ENCODE measurements around the gene SAG.
A peak's percentile ranks its signal among the peaks of the same experiment; 100 is the strongest.

Gene SAG

DNA sequence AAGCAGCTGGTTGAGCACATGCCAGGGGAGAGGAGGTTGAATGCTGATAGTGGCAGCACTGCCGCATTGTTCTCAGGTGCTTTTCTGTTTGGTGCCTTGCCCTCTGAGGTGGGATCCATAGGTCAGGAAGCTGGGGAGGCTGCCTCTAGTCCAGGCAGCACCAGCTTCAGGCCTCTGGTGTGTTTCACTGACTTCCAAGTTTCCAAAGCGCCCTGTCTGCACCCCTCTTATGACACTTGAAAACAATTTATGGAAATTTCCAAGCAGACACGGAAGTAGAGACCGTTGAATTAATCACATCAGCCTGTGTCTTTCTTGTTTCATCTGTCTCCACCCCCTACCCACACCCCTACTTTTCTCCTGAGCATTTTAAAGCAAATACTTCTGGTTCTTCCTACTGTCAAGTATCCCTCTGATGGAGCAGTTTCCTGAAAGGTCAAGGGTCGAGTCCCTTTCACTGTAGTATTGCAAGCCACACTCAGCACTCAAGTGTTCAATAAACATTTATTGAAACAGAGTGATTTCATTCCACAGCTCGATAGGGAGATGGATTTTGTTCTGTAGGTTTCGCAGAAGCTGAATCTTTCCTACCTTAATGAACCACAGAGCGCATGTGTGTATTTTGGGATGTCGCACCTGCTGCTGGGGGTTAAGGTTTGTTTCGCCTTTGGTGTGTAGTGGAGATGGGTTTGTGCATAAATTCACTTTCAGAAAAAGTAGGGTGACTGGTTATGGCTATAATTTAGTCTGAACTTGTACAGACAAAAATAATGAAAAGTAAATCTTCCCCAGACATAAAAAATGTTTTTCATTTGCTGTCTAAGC lies 68.1 kb downstream of the SAG start:
- no peak for DNase-seq (ENCODE audit: low read depth in 2 of 2, low spot score in 1 of 2)

DNA sequence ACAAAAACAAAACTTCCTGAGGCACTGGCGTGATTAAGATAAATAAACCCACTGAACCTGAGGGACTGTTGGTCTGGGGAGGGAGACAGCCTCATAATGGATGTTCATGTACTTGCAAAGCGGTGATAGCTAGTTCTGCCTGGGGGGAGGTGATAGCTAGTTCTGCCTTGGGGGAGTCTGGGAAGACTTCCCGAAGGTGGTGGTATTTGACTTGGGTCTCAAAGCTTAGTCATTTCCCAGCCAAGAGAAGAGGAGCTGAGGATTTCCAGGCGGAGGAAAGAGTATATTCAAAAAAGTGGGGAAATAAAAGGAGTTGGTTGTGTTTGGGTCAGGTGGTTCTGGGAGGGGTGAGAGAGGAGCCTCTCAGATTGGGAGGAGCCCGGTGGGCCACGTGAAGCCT lies 71.4 kb downstream of the SAG start:
- no peak for DNase-seq (ENCODE audit: low read depth in 2 of 2, low spot score in 1 of 2)

DNA sequence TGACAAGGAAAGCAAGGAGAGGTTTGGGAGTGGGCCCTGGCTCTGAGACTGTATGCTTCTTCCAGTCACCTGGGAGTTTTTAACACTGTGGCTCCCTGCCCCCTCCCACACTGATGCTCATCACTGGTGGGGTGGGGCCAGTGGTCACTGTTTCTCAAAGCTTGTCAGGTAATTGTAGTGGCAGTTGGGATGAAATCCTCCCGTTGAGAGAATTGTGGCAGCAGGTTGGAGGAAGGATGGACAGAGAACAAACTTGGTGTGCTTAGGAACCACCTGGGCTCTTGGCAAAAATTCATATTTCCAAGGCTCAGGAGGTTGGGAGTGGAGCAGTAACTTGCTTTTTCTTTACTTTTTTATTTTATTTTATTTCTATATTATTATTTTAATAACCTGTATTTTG lies 71.8 kb downstream of the SAG start:
- DNase-seq (ENCODE audit: low read depth in 2 of 2, low spot score in 1 of 2), result no peak

GRCh38 chr2:233380132-233380895 lies 72.7 kb downstream of the SAG start:
- no peak for DNase-seq (ENCODE audit: low read depth in 2 of 2, low spot score in 1 of 2)

GRCh38 chr2:233380995-233381637 lies 73.5 kb downstream of the SAG start:
- no peak for DNase-seq (ENCODE audit: low read depth in 2 of 2, low spot score in 1 of 2)

- DNase-seq (ENCODE audit: low read depth in 2 of 2, low spot score in 1 of 2), result no peak
Measured at GRCh38 chr2:233381638-233381995, 74.0 kb downstream of the SAG start.

DNA sequence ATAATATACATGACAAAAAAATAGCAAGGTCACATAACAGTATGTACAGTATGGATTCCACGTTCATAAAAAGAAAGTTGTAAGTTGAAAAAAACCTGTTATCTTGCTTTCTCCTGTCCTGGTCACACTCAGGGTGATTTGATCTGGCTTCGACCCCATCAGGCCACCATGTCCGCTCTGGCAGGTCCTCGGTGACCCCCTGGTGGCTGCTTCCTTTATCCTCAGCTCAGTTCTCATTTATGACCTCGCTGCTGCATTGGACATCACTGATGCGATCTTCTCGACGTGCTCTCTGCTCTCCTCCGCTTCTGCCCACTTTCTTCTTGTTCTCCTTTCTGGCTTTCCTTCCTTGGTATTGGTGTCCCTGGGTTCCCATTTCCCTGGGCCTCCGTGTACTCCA lies 76.4 kb downstream of the SAG start:
- DNase-seq (ENCODE audit: low read depth in 2 of 2, low spot score in 1 of 2), result no peak

DNA sequence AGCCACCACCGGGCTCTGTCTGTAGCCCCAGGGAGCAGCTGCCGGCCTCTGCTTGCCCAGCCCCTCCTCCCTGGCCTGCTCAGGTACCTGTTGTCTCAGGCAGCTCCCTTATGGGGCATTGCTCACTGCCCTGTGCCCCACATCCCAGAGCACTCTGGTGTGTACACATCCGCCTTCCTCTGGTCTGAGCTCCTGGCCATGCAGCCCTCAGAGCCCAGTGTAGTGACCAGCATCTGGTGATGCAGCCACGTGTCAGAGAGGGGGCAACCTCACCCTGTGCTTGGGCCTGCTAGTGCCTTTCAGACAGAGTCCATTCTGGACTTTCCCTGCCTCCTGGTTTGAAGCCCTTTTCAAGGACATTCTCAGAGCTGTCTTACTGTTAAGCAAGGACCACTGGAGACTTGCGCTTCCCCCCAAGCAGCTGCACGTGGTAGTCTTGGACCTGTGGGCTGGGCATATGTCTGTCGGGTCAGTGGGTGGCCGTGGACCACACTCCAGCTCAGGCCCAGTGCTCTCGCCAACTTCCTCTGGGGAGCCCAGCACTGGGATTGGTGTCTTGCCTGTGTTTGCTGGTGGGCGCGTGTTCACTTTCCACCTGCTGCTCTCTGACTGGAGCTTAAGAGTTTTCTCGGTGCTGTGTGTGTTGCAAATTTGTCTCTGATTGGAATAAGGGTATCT lies 77.3 kb downstream of the SAG start:
- DNase-seq (ENCODE audit: low read depth in 2 of 2, low spot score in 1 of 2), result no peak

- DNase-seq (ENCODE audit: low read depth in 2 of 2, low spot score in 1 of 2), result peak in 1 of 2 donors; percentile 37
Measured at GRCh38 chr2:233385489-233386044, 78.0 kb downstream of the SAG start.

DNA sequence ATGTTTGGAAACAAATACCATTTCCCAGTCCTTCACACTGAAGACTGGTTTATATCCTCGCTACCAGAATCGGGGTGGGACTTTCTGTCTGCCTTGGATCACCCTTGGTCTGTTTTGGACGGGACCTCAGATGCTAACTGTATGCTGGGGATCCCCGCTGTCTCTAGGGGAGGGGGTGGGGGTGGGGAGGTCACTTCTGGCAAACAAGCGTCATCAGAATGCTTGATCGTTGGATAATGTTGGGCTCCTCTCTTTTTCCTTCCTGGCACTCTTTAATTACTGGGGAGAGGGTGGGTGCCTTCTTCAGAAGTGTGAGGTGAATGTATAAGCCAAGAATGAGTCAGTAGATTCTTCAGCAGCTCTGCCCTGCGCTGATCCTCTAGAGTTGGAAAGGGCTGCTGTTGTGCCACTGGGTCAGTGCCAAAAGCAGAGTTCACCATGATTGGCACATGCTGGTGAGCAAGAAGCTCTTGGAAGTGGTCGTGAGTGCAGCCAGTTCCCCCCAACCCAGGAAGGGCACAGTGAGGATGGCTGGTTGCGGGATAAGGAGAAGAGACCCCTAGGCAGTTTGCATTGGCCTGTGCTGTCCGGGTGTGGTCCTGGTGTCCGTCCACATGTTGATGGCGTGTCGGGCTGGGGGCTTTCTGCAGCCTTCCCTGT lies 78.9 kb downstream of the SAG start:
- DNase-seq (ENCODE audit: low read depth in 2 of 2, low spot score in 1 of 2), result no peak

GRCh38 chr2:233387225-233387624 lies 79.6 kb downstream of the SAG start:
- no peak for DNase-seq (ENCODE audit: low read depth in 2 of 2, low spot score in 1 of 2)

DNA sequence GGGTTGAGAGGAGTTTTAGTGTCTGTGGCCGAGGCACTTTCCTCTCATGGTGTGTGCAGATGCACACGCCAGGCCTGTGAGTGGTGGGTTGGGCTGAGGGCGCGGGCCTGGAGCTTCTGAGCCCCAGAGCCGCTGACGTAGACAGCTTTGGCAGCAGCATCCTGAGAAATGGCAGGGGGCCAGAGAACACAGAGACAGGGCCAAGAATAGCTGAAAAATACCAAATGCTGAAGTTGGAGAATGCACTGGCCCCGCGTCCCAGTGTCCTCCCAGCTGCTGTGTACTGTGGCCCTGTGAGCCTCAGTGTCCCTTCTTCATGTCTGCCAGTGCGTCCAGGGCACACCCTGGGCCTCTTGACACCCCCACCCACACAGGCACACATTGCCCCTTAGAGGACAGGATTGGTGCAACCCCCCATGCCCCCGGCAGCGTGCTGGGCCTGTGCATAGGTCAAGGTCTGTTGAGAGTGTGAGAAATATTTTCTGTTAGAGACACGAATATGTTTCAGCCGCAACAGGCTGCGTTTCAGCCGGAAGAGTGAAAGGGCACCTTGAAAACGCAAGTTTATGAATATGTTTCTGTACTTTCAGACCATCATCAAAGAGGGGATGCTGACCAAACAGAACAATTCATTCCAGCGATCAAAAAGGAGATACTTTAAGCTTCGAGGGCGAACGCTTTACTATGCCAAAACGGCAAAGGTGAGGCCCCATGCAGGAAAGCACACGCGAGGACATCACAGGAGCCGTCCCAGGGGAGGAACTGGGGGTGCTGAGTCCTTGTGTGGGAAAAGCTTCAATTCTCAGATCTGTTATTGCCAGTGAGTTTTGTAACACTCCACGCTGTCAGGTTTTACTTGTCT lies 80.3 kb downstream of the SAG start:
- DNase-seq (ENCODE audit: low read depth in 2 of 2, low spot score in 1 of 2), result no peak

DNA sequence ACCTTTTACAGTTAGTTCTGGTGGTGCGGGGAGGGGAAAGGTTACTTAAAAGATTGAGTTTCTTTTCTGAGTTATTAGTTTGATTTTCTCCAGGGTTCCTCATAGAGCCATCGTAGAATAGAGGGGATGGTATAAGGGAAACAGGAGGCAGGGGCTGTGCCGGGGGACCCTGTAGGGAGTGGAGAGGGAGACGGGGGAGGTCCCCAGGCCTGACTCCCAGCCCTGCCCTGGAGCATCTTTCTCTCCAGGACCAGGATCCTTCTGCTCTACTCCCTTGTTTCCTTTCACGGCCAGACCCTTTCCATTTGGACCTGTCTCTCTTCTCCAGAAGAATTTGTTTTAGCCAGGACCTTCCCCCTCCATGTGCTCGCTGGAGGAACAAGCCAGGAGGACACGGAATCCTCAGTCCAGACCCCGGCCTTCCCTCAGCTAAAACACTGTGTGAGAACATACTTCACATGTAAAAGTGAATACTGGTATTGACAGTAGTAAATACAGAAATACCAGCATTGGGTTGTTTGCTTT lies 82.0 kb downstream of the SAG start:
- DNase-seq (ENCODE audit: low read depth in 2 of 2, low spot score in 1 of 2), result no peak

- no peak for DNase-seq (ENCODE audit: low read depth in 2 of 2, low spot score in 1 of 2)
Measured at GRCh38 chr2:233395687-233396086, 88.1 kb downstream of the SAG start.

Data from stimulated activated CD8-positive, alpha-beta memory T cell treated with anti-CD3 and anti-CD28 coated beads, Interleukin-4, amount 100 ng/mL, for 4 hours (primary cell).